Lower leg skin (tissue), 4 donors: Measurements from ENCODE around the gene PRTFDC1. TPM values are rescaled to one million over a fixed set of nuclear protein-coding genes. Genes with fewer than 3 reads are reported as not detected.
"Not testable (repeated sequence)": the region's sequence is repeated elsewhere in the genome, so short reads cannot be mapped to it uniquely, and the experiment has no call there.

Experiments used
- DNase-seq, 2 donors: peaks; one replicate each; pipeline ENCODE4 v3.0.0-alpha.2; 2019; ENCODE audit warnings: low spot score in 2 of 2
- H3K4me3 ChIP-seq: fragments of 200-600 bp; sonication (generic); 2 replicates; pipeline ENCODE4 v1.5.1; 2017; ENCODE audit warnings: mild to moderate bottlenecking, low read depth; ENCODE audit not compliant: poor library complexity, severe bottlenecking
- CTCF ChIP-seq, 3 donors: fragments of 450-650 bp; IDR thresholded peaks; one replicate each; pipeline ENCODE4 v1.5.1; 2016; ENCODE audit warnings: antibody characterized with exemption in 3 of 3, mild to moderate bottlenecking in 3 of 3, moderate library complexity in 2 of 3
- POLR2A ChIP-seq, 2 donors: fragments of 450-650 bp; IDR thresholded peaks; one replicate each; pipeline ENCODE4 v1.6.1; 2016 to 2017; ENCODE audit warnings: antibody characterized with exemption in 2 of 2, mild to moderate bottlenecking in 1 of 2, moderate library complexity in 1 of 2
- WGBS, 2 donors: methylation state at CpG; one replicate each; pipeline ENCODE4 v1.1.5; 2018; 5-methylcytosine and 5-hydroxymethylcytosine counted together
- intact Hi-C: fragments of 100-400 bp; cut with DNase I; formaldehyde crosslinking; loops from one replicate; pipeline ENCODE4 v1.15.0; 2023; ENCODE audit warnings: low total_unique reads
- total RNA-seq, 4 donors: library from RNA; depleted of rRNA; stranded (reverse); fragments of >200 nt; gene quantifications; one replicate each; pipeline ENCODE4 v1.1.0, GENCODE V29; 2016

PRTFDC1 gene
- total RNA-seq, 4 donors from 2014 or later, result 0.45 to 1.3 TPM; not detected in 2

- no peak overlapping the region for H3K4me3 ChIP-seq
- TF ChIP-seq CTCF (IDR thresholded peaks at IDR 0.05), result no peak
- TF ChIP-seq POLR2A (IDR thresholded peaks at IDR 0.05), result no peak
- DNase-seq, result peak; percentile 52 to 90
- WGBS, 2 donors, result 49 to 50% methylated on average over 7 of the region's 7 CpGs
- intact Hi-C loops, result no loop called here
Measured at GRCh38 chr10:24920907-24921881, 31.2 kb downstream of the PRTFDC1 start.

- DNase-seq, H3K4me3 ChIP-seq, intact Hi-C loops: not testable (repeated sequence)
- WGBS, 2 donors, result 99 to 100% methylated on average over 2 of the region's 2 CpGs
Measured at GRCh38 chr10:24920192-24920591, 32.2 kb downstream of the PRTFDC1 start.

GRCh38 chr10:24919629-24920028, 32.8 kb downstream of the PRTFDC1 start:
- DNase-seq, intact Hi-C loops, H3K4me3 ChIP-seq: not testable (repeated sequence)
- 91 to 97% methylated on average over 1 of the region's 1 CpG for WGBS, 2 donors

GRCh38 chr10:24917979-24918378, 34.4 kb downstream of the PRTFDC1 start:
- intact Hi-C loops, result no loop called here
- DNase-seq, result no peak
- no peak for TF ChIP-seq POLR2A (IDR thresholded peaks at IDR 0.05)
- no peak for TF ChIP-seq CTCF (IDR thresholded peaks at IDR 0.05)
- no peak overlapping the region for H3K4me3 ChIP-seq

- no peak for TF ChIP-seq CTCF (IDR thresholded peaks at IDR 0.05)
- TF ChIP-seq POLR2A (IDR thresholded peaks at IDR 0.05), result no peak
- intact Hi-C loops, result no loop called here
- no peak overlapping the region for H3K4me3 ChIP-seq
- 97 to 100% methylated on average over 3 of the region's 3 CpGs for WGBS, 2 donors
- no peak for DNase-seq
Measured at GRCh38 chr10:24917493-24917892, 34.9 kb downstream of the PRTFDC1 start.

- 86 to 87% methylated on average over 2 of the region's 2 CpGs for WGBS, 2 donors
- TF ChIP-seq CTCF (IDR thresholded peaks at IDR 0.05), result no peak
- no peak for TF ChIP-seq POLR2A (IDR thresholded peaks at IDR 0.05)
- intact Hi-C loops, result no loop called here
- H3K4me3 ChIP-seq, result no peak overlapping the region
- DNase-seq, result no peak
Measured at GRCh38 chr10:24916365-24916764, 36.0 kb downstream of the PRTFDC1 start.

- no peak overlapping the region for H3K4me3 ChIP-seq
- intact Hi-C loops, result no loop called here
- DNase-seq, result no peak
- TF ChIP-seq POLR2A (IDR thresholded peaks at IDR 0.05) (no peak), CTCF (IDR thresholded peaks at IDR 0.05) (no peak)
Measured at GRCh38 chr10:24915304-24915703, 37.1 kb downstream of the PRTFDC1 start.
